T-helper 1 cell treated with Interleukin-12 subunit alpha and Interleukin-12 subunit beta and Interleukin-4 antibody, amounts not matched to agents 30 μg/mL and 1 μg/mL, for 36 hours (primary cell): ENCODE results near the gene CIAO2B.
"Not testable (repeated sequence)": the region's sequence is repeated elsewhere in the genome, so short reads cannot be mapped to it uniquely, and the experiment has no call there.

Source experiments
- H3K27ac Mint-ChIP-seq: one replicate; pipeline ENCODE4 v1.8.0; 2021; ENCODE audit warnings: mild to moderate bottlenecking, mixed read lengths
- H3K27me3 Mint-ChIP-seq: one replicate; pipeline ENCODE4 v1.8.0; 2021; ENCODE audit warnings: low read depth, mixed read lengths
- H3K36me3 Mint-ChIP-seq: one replicate; pipeline ENCODE4 v1.8.0; 2021; ENCODE audit warnings: low read depth, mixed read lengths
- H3K4me1 Mint-ChIP-seq: one replicate; pipeline ENCODE4 v1.8.0; 2021; ENCODE audit warnings: low read depth, mixed read lengths
- H3K4me3 Mint-ChIP-seq: one replicate; pipeline ENCODE4 v1.8.0; 2021; ENCODE audit warnings: mild to moderate bottlenecking, moderate library complexity, mixed read lengths
- H3K9me3 Mint-ChIP-seq: one replicate; pipeline ENCODE4 v1.8.0; 2021; ENCODE audit warnings: mixed read lengths

CIAO2B gene

GRCh38 chr16:66961914-66962313, 27.7 kb upstream of the CIAO2B start:
- Mint-ChIP-seq H3K4me3 (peak overlapping the region; percentile 81), H3K27ac (peak overlapping the region; percentile 89), H3K9me3 (no peaks in the 10 kb centered on the region), H3K27me3 (peaks cover 4% of the 10 kb centered on the region), H3K4me1 (peaks cover 32% of the 10 kb centered on the region), H3K36me3 (no peaks in the 10 kb centered on the region)

- H3K4me1 Mint-ChIP-seq, result peaks cover 33% of the 10 kb centered on the region
- H3K27me3 Mint-ChIP-seq, result peaks cover 4% of the 10 kb centered on the region
- H3K27ac Mint-ChIP-seq, result peak within 1 kb of the TSS; percentile 89
- peak within 1 kb of the TSS; percentile 81 for H3K4me3 Mint-ChIP-seq
- no peaks in the 10 kb centered on the region for H3K36me3 Mint-ChIP-seq
- no peaks in the 10 kb centered on the region for H3K9me3 Mint-ChIP-seq
Observed at GRCh38 chr16:66961065-66961744, 27.0 kb upstream of the CIAO2B start, which contains the start of gene CES3. Gene CES3, plus strand, starts transcription at chr16:66961266. Its CDS starts 42 bp downstream, at chr16:66961308.

- no peaks in the 10 kb centered on the region for H3K9me3 Mint-ChIP-seq
- no peaks in the 10 kb centered on the region for H3K36me3 Mint-ChIP-seq
- peaks cover 4% of the 10 kb centered on the region for H3K27me3 Mint-ChIP-seq
- no peak overlapping the region for H3K4me3 Mint-ChIP-seq
- peak overlapping the region; percentile 3 for H3K27ac Mint-ChIP-seq
- peaks cover 33% of the 10 kb centered on the region for H3K4me1 Mint-ChIP-seq
Observed at GRCh38 chr16:66960270-66960669, 26.1 kb upstream of the CIAO2B start.

- H3K4me3 Mint-ChIP-seq, result no peak overlapping the region
- H3K27ac Mint-ChIP-seq, result no peak overlapping the region
- H3K4me1 Mint-ChIP-seq, result peaks cover 33% of the 10 kb centered on the region
Observed at GRCh38 chr16:66959704-66960161, 25.5 kb upstream of the CIAO2B start.

GRCh38 chr16:66958857-66959703, 24.9 kb upstream of the CIAO2B start:
- Mint-ChIP-seq H3K4me1 (peaks cover 33% of the 10 kb centered on the region), H3K9me3 (no peaks in the 10 kb centered on the region), H3K27me3 (peaks cover under 1% of the 10 kb centered on the region), H3K4me3 (no peak overlapping the region), H3K36me3 (no peaks in the 10 kb centered on the region), H3K27ac (peak overlapping the region; percentile 62)

More at GRCh38 chr16:66959704-66960161, 25.5 kb upstream of the CIAO2B start:
- Mint-ChIP-seq H3K9me3 (no peaks in the 10 kb centered on the region), H3K27me3 (peaks cover under 1% of the 10 kb centered on the region), H3K36me3 (no peaks in the 10 kb centered on the region)

GRCh38 chr16:66956154-66956457, 21.9 kb upstream of the CIAO2B start:
- H3K27ac Mint-ChIP-seq, H3K4me3 Mint-ChIP-seq, H3K36me3 Mint-ChIP-seq, H3K9me3 Mint-ChIP-seq: not testable (repeated sequence)
- H3K27me3 Mint-ChIP-seq, result peaks cover 12% of the 10 kb centered on the region
- H3K4me1 Mint-ChIP-seq, result peaks cover 33% of the 10 kb centered on the region

- not testable (repeated sequence) for H3K9me3 Mint-ChIP-seq, H3K27ac Mint-ChIP-seq, H3K36me3 Mint-ChIP-seq, H3K4me3 Mint-ChIP-seq
- peaks cover 29% of the 10 kb centered on the region for H3K4me1 Mint-ChIP-seq
- peaks cover 14% of the 10 kb centered on the region for H3K27me3 Mint-ChIP-seq
Observed at GRCh38 chr16:66955363-66956153, 21.4 kb upstream of the CIAO2B start.

- Mint-ChIP-seq H3K9me3 (peaks cover 6% of the 10 kb centered on the region), H3K27ac (no peak overlapping the region), H3K4me1 (peaks cover 26% of the 10 kb centered on the region), H3K4me3 (no peak overlapping the region), H3K27me3 (peaks cover 26% of the 10 kb centered on the region), H3K36me3 (no peaks in the 10 kb centered on the region)
Observed at GRCh38 chr16:66954097-66954659, 20.0 kb upstream of the CIAO2B start.

GRCh38 chr16:66953462-66954096, 19.4 kb upstream of the CIAO2B start:
- peaks cover 20% of the 10 kb centered on the region for H3K4me1 Mint-ChIP-seq
- no peak overlapping the region for H3K4me3 Mint-ChIP-seq
- no peak overlapping the region for H3K27ac Mint-ChIP-seq
- peaks cover 31% of the 10 kb centered on the region for H3K27me3 Mint-ChIP-seq
- no peaks in the 10 kb centered on the region for H3K36me3 Mint-ChIP-seq
- peaks cover 6% of the 10 kb centered on the region for H3K9me3 Mint-ChIP-seq

- H3K9me3 Mint-ChIP-seq, result peaks cover 6% of the 10 kb centered on the region
- H3K27ac Mint-ChIP-seq, result no peak overlapping the region
- H3K36me3 Mint-ChIP-seq, result no peaks in the 10 kb centered on the region
- H3K4me1 Mint-ChIP-seq, result peaks cover 18% of the 10 kb centered on the region
- H3K4me3 Mint-ChIP-seq, result no peak overlapping the region
- H3K27me3 Mint-ChIP-seq, result peaks cover 37% of the 10 kb centered on the region
Observed at GRCh38 chr16:66952430-66953110, 18.4 kb upstream of the CIAO2B start.

- H3K36me3 Mint-ChIP-seq, result no peaks in the 10 kb centered on the region
- H3K4me3 Mint-ChIP-seq, result no peak overlapping the region
- H3K27ac Mint-ChIP-seq, result no peak overlapping the region
- H3K27me3 Mint-ChIP-seq, result peaks cover 37% of the 10 kb centered on the region
- H3K4me1 Mint-ChIP-seq, result peaks cover 23% of the 10 kb centered on the region
- H3K9me3 Mint-ChIP-seq, result peaks cover 6% of the 10 kb centered on the region
Observed at GRCh38 chr16:66950971-66951790, 17.0 kb upstream of the CIAO2B start.

GRCh38 chr16:66950437-66950836, 16.2 kb upstream of the CIAO2B start:
- no peak overlapping the region for H3K27ac Mint-ChIP-seq
- no peak overlapping the region for H3K4me3 Mint-ChIP-seq
- peaks cover 37% of the 10 kb centered on the region for H3K27me3 Mint-ChIP-seq
- H3K4me1 Mint-ChIP-seq, result peaks cover 23% of the 10 kb centered on the region
- no peaks in the 10 kb centered on the region for H3K36me3 Mint-ChIP-seq
- H3K9me3 Mint-ChIP-seq, result peaks cover 6% of the 10 kb centered on the region

GRCh38 chr16:66949472-66949871, 15.3 kb upstream of the CIAO2B start:
- peaks cover 37% of the 10 kb centered on the region for H3K27me3 Mint-ChIP-seq
- H3K4me3 Mint-ChIP-seq, result peak overlapping the region; percentile 23
- H3K36me3 Mint-ChIP-seq, result no peaks in the 10 kb centered on the region
- peaks cover 6% of the 10 kb centered on the region for H3K9me3 Mint-ChIP-seq
- H3K27ac Mint-ChIP-seq, result no peak overlapping the region
- H3K4me1 Mint-ChIP-seq, result peaks cover 23% of the 10 kb centered on the region
